WTC11 (cell line): ENCODE data around the gene CADM1. TPM values are rescaled to one million over a fixed set of nuclear protein-coding genes. Genes with fewer than 3 reads are reported as not detected.

Experiments
- ATAC-seq: fragments of 200-7000 bp; cut with Tn5 transposase; 2 replicates; pipeline ENCODE4 v1.10.0; 2021; ENCODE audit warnings: mild to moderate bottlenecking, moderate library complexity
- CTCF ChIA-PET: fragments of 300-600 bp; sonication (Branson Sonifier 250); formaldehyde crosslinking; loops from one replicate; lab custom pipeline; 2021; ENCODE audit warnings: antibody characterized with exemption; lab: Charles Lee
- POLR2A ChIA-PET: fragments of 350-600 bp; sonication (Branson Sonifier 250); formaldehyde crosslinking; loops from one replicate; lab custom pipeline; 2021; ENCODE audit warnings: antibody characterized with exemption; lab: Charles Lee
- DNase-seq: peaks from one replicate; pipeline ENCODE4 v3.0.0; 2021; ENCODE audit warnings: low spot score
- H3K27ac Mint-ChIP-seq: 2 replicates; pipeline ENCODE4 v1.8.0; 2021; ENCODE audit warnings: mixed read lengths
- H3K27me3 Mint-ChIP-seq: 2 replicates; pipeline ENCODE4 v1.8.0; 2021; ENCODE audit warnings: low read depth, mild to moderate bottlenecking, moderate library complexity, mixed read lengths
- H3K36me3 Mint-ChIP-seq: 2 replicates; pipeline ENCODE4 v1.8.0; 2021; ENCODE audit warnings: mixed read lengths
- H3K4me1 Mint-ChIP-seq: 2 replicates; pipeline ENCODE4 v1.8.0; 2022; ENCODE audit warnings: mixed read lengths
- H3K4me3 Mint-ChIP-seq: 2 replicates; pipeline ENCODE4 v1.8.0; 2021; ENCODE audit warnings: mild to moderate bottlenecking, moderate library complexity, mixed read lengths
- H3K9me3 Mint-ChIP-seq: 2 replicates; pipeline ENCODE4 v1.8.0; 2021; ENCODE audit warnings: mixed read lengths
- ATF1 ChIP-seq: sonication (generic); formaldehyde crosslinking; IDR thresholded peaks from 2 replicates; pipeline ENCODE4 v1.8.1; 2023; ENCODE audit warnings: mild to moderate bottlenecking, moderate library complexity, missing genetic modification reagents
- CBFB ChIP-seq: sonication (generic); formaldehyde crosslinking; IDR thresholded peaks from 2 replicates; pipeline ENCODE4 v1.8.1; 2022; ENCODE audit warnings: mild to moderate bottlenecking, low read depth, missing genetic modification reagents
- E2F5 ChIP-seq: sonication (generic); formaldehyde crosslinking; IDR thresholded peaks from 2 replicates; pipeline ENCODE4 v1.8.1; 2022; ENCODE audit warnings: mild to moderate bottlenecking, moderate library complexity, missing genetic modification reagents
- ELF4 ChIP-seq: sonication (generic); formaldehyde crosslinking; IDR thresholded peaks from 2 replicates; pipeline ENCODE4 v1.8.1; 2022; ENCODE audit warnings: low read depth, mild to moderate bottlenecking, moderate library complexity, missing genetic modification reagents
- ESRRA ChIP-seq: sonication (generic); formaldehyde crosslinking; IDR thresholded peaks from 2 replicates; pipeline ENCODE4 v1.8.1; 2022; ENCODE audit warnings: mild to moderate bottlenecking, missing genetic modification reagents, borderline replicate concordance
- FOXK1 ChIP-seq: sonication (generic); formaldehyde crosslinking; IDR thresholded peaks from 2 replicates; pipeline ENCODE4 v1.8.0; 2022; ENCODE audit warnings: mild to moderate bottlenecking, moderate library complexity, missing genetic modification reagents
- GABPB1 ChIP-seq: sonication (generic); formaldehyde crosslinking; IDR thresholded peaks from 2 replicates; pipeline ENCODE4 v1.8.1; 2023; ENCODE audit warnings: mild to moderate bottlenecking, missing genetic modification reagents
- MXD4 ChIP-seq: fragments of 250-450 bp; sonication (Bioruptor Pico); IDR thresholded peaks from 2 replicates; pipeline ENCODE4 v1.8.0; 2021; ENCODE audit warnings: mild to moderate bottlenecking, moderate library complexity, borderline replicate concordance
- SMAD3 ChIP-seq: sonication (generic); formaldehyde crosslinking; IDR thresholded peaks from 2 replicates; pipeline ENCODE4 v1.8.0; 2022; ENCODE audit warnings: missing genetic modification reagents, mild to moderate bottlenecking, borderline replicate concordance
- SMAD4 ChIP-seq: sonication (generic); formaldehyde crosslinking; IDR thresholded peaks from 2 replicates; pipeline ENCODE4 v1.8.0; 2022; ENCODE audit warnings: mild to moderate bottlenecking, missing genetic modification reagents
- TP53 ChIP-seq: sonication (generic); formaldehyde crosslinking; IDR thresholded peaks from 2 replicates; pipeline ENCODE4 v1.8.1; 2023; ENCODE audit warnings: mild to moderate bottlenecking, missing genetic modification reagents
- ZBTB21 ChIP-seq: sonication (generic); formaldehyde crosslinking; IDR thresholded peaks from 2 replicates; pipeline ENCODE4 v1.8.1; 2023; ENCODE audit warnings: mild to moderate bottlenecking, missing genetic modification reagents, borderline replicate concordance
- ZNF396 ChIP-seq: fragments of 250-450 bp; sonication (Bioruptor Pico); IDR thresholded peaks from 2 replicates; pipeline ENCODE4 v1.8.0; 2021; ENCODE audit warnings: mild to moderate bottlenecking, moderate library complexity, borderline replicate concordance
- ZNF512 ChIP-seq: sonication (generic); formaldehyde crosslinking; IDR thresholded peaks from 2 replicates; pipeline ENCODE4 v1.8.1; 2022; ENCODE audit warnings: missing genetic modification reagents, borderline replicate concordance
- ZNF532 ChIP-seq: fragments of 250-450 bp; sonication (Bioruptor Pico); IDR thresholded peaks from 2 replicates; pipeline ENCODE4 v1.9.0; 2021; ENCODE audit warnings: mild to moderate bottlenecking, borderline replicate concordance
- total RNA-seq: library from RNA; stranded (reverse); gene quantifications from 3 replicates; pipeline ENCODE4 v1.2.3, GENCODE V29; 2021
- TF ChIP-seq, protein P1 (sequence below): sonication (generic); formaldehyde crosslinking; conservative IDR thresholded peaks from 2 replicates; pipeline ENCODE4 v1.8.1; 2022; ENCODE audit warnings: mild to moderate bottlenecking, missing genetic modification reagents
- TF ChIP-seq, protein P2 (sequence below): sonication (generic); formaldehyde crosslinking; IDR thresholded peaks from 2 replicates; pipeline ENCODE4 v1.8.0; 2023; ENCODE audit warnings: missing genetic modification reagents, mild to moderate bottlenecking, borderline replicate concordance
- TF ChIP-seq, protein P3 (sequence below): fragments of 250-450 bp; sonication (Bioruptor Pico); IDR thresholded peaks from 2 replicates; pipeline ENCODE4 v1.9.0; 2021; ENCODE audit warnings: mild to moderate bottlenecking

CADM1 gene
- total RNA-seq, 1 experiment from 2014 or later, result 26.8 TPM

GRCh38 chr11:115463606-115464005 is 40.6 kb downstream of the CADM1 start (continued):
- TF ChIP-seq ZNF532, result no peak
- TF ChIP-seq ESRRA, result no peak

DNA sequence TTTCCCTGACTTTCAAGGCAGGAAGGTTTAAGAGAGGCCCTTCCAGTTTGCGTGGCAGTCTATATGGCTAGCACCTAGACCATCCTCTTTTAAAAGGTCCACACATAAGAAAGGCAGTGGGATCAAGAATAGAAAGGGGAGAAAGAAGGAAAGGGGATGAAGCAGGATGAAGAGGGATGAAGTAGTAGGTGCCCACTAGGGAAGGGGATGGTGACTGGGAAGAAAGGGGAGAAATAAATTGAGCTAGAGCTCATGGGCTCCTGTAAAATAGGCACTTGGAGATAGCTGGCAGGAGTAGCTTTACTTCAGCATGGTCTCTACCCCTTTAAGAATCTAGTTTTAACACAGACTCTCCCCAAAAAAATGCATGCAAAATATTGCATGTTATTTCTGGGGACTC is 41.5 kb downstream of the CADM1 start:
- no peaks in the 10 kb centered on the region for H3K9me3 Mint-ChIP-seq
- H3K27ac Mint-ChIP-seq, result no peak overlapping the region
- peaks cover 50% of the 10 kb centered on the region for H3K4me1 Mint-ChIP-seq
- no peak overlapping the region for H3K4me3 Mint-ChIP-seq
- no peaks in the 10 kb centered on the region for H3K36me3 Mint-ChIP-seq
- ATAC-seq (no peak; the same call in none of the 2 replicates), DNase-seq (no peak)
- CTCF ChIA-PET, result interaction anchor here (2.1 kb wide), 1 partner anchor 42 kb away, joined by 9 read pairs; the partner anchor contains the start of gene CADM1
- no peaks in the 10 kb centered on the region for H3K27me3 Mint-ChIP-seq
- POLR2A ChIA-PET, result no interaction called here
- TF ChIP-seq ATF1 (CRISPR knock-in tag) (no peak), SMAD3 (CRISPR knock-in tag) (no peak), E2F5 (CRISPR knock-in tag) (no peak), FOXK1 (CRISPR knock-in tag) (no peak), ZNF512 (CRISPR knock-in tag) (no peak)
- TF ChIP-seq, protein P1, sequence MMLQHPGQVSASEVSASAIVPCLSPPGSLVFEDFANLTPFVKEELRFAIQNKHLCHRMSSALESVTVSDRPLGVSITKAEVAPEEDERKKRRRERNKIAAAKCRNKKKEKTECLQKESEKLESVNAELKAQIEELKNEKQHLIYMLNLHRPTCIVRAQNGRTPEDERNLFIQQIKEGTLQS, result no peak

DNA sequence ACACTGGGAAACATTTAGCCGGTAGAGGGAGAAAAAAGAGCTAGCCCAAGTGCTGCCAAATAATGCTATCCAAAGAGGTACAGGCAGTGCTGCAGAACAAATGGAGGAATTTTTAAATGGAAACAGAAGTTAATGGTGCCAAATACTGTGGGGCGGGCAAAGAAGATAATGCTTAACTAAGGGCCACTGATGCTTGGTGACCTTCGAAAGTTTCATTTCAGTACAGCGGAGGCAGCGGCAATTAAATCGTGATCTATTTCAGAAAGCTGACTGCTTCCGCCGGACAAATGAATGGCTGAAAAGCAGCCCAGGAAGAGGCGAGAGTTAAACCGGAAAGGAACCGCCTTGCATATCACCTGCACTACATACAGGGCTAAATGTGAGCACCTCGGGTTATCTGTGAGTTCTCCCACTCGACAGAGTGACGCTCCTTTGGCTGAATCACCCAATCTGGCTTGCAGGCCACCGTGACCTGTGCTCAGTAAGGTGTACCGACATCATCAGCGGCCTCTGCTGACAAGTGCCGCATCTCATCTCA is 42.1 kb downstream of the CADM1 start:
- Mint-ChIP-seq H3K36me3 (no peaks in the 10 kb centered on the region), H3K9me3 (no peaks in the 10 kb centered on the region), H3K27ac (0 out of 2 replicates have a peak overlapping the region, but pooled peaks have one; percentile 16), H3K4me1 (peaks cover 54% of the 10 kb centered on the region), H3K4me3 (no peak overlapping the region), H3K27me3 (no peaks in the 10 kb centered on the region)
- no peak for DNase-seq
- CTCF ChIA-PET, result interaction anchor here (2.1 kb wide), 1 partner anchor 43 kb away, joined by 9 read pairs; the partner anchor contains the start of gene CADM1
- peak; percentile 74 for ATAC-seq
- POLR2A ChIA-PET, result interaction anchor here (0.5 to 0.6 kb wide), 2 partner anchors 255 to 327 kb away, joined by 3 to 8 read pairs; no protein-coding TSS in a partner anchor
- TF ChIP-seq ELF4 (CRISPR knock-in tag) (no peak), ATF1 (CRISPR knock-in tag) (no peak), ZNF396 (CRISPR knock-in tag) (no peak), ZBTB21 (CRISPR knock-in tag) (no peak), SMAD4 (CRISPR knock-in tag) (no peak), GABPB1 (no peak), MXD4 (CRISPR knock-in tag) (no peak), TP53 (CRISPR knock-in tag) (no peak), CBFB (CRISPR knock-in tag) (no peak)
- TF ChIP-seq, protein P2, sequence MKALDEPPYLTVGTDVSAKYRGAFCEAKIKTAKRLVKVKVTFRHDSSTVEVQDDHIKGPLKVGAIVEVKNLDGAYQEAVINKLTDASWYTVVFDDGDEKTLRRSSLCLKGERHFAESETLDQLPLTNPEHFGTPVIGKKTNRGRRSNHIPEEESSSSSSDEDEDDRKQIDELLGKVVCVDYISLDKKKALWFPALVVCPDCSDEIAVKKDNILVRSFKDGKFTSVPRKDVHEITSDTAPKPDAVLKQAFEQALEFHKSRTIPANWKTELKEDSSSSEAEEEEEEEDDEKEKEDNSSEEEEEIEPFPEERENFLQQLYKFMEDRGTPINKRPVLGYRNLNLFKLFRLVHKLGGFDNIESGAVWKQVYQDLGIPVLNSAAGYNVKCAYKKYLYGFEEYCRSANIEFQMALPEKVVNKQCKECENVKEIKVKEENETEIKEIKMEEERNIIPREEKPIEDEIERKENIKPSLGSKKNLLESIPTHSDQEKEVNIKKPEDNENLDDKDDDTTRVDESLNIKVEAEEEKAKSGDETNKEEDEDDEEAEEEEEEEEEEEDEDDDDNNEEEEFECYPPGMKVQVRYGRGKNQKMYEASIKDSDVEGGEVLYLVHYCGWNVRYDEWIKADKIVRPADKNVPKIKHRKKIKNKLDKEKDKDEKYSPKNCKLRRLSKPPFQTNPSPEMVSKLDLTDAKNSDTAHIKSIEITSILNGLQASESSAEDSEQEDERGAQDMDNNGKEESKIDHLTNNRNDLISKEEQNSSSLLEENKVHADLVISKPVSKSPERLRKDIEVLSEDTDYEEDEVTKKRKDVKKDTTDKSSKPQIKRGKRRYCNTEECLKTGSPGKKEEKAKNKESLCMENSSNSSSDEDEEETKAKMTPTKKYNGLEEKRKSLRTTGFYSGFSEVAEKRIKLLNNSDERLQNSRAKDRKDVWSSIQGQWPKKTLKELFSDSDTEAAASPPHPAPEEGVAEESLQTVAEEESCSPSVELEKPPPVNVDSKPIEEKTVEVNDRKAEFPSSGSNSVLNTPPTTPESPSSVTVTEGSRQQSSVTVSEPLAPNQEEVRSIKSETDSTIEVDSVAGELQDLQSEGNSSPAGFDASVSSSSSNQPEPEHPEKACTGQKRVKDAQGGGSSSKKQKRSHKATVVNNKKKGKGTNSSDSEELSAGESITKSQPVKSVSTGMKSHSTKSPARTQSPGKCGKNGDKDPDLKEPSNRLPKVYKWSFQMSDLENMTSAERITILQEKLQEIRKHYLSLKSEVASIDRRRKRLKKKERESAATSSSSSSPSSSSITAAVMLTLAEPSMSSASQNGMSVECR (CRISPR knock-in tag), result no peak
- TF ChIP-seq, protein P3, sequence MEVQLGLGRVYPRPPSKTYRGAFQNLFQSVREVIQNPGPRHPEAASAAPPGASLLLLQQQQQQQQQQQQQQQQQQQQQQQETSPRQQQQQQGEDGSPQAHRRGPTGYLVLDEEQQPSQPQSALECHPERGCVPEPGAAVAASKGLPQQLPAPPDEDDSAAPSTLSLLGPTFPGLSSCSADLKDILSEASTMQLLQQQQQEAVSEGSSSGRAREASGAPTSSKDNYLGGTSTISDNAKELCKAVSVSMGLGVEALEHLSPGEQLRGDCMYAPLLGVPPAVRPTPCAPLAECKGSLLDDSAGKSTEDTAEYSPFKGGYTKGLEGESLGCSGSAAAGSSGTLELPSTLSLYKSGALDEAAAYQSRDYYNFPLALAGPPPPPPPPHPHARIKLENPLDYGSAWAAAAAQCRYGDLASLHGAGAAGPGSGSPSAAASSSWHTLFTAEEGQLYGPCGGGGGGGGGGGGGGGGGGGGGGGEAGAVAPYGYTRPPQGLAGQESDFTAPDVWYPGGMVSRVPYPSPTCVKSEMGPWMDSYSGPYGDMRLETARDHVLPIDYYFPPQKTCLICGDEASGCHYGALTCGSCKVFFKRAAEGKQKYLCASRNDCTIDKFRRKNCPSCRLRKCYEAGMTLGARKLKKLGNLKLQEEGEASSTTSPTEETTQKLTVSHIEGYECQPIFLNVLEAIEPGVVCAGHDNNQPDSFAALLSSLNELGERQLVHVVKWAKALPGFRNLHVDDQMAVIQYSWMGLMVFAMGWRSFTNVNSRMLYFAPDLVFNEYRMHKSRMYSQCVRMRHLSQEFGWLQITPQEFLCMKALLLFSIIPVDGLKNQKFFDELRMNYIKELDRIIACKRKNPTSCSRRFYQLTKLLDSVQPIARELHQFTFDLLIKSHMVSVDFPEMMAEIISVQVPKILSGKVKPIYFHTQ, result no peak
